NCI-H82 treated with DMSO at 0.1 percent for 48 hours (cell line): ENCODE data around the gene PGP.
"Not testable (repeated sequence)": the region's sequence is repeated elsewhere in the genome, so short reads cannot be mapped to it uniquely, and the experiment has no call there.

ENCODE experiments used
- DNase-seq: peaks from one replicate; lab custom pipeline; 2025; ENCODE audit not compliant: unreplicated experiment; lab: John Stamatoyannopoulos, UW

The PGP gene, protein sequence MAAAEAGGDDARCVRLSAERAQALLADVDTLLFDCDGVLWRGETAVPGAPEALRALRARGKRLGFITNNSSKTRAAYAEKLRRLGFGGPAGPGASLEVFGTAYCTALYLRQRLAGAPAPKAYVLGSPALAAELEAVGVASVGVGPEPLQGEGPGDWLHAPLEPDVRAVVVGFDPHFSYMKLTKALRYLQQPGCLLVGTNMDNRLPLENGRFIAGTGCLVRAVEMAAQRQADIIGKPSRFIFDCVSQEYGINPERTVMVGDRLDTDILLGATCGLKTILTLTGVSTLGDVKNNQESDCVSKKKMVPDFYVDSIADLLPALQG

GRCh38 chr16:2214719-2214968, at the start of gene PGP:
PGP (minus strand) TSS chr16:2214840; CDS start chr16:2214777, 63 bp downstream.
- no peak for DNase-seq

DNA sequence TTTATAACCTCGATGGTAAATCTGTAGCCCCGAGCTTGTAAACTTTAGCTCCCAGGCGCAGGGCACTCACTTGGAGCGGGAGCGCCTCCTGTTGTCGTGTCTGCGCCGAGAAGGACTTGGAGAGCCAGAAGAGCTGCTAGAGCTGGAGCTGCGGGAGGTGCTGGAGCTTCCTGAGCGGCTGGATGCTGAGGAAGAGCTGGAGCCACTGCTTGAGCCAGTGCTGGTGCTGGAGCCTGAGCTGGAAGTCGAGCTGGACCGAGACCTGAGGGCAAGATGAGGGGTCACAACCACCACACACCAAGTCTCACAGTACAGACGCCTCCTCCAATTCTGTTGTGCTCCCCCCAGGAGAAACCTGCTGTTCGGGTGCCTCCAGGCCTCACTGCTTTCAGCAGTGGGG, 48.4 kb upstream of the PGP start:
- DNase-seq, result not testable (repeated sequence)

- no peak for DNase-seq
Observed at GRCh38 chr16:2260250-2260649, 45.6 kb upstream of the PGP start.

DNA sequence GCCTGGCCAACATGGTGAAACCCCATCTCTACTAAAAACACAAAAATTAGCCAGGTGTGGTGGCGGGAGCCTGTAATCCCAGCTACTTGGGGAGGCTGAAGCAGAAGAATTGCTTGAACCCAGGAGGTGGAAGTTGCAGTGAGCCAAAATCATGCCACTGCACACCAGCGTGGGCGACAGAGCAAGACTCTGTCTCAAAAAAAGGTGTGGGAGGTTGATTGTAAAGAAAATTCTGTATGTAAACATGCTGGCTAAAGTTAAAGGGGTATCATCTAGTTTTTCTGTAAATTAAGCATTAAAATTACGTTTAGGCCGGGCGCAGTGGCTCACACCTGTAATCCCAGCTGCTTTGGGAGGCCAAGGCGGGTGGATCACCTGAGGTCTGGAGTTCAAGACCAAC, 43.9 kb upstream of the PGP start:
- not testable (repeated sequence) for DNase-seq

DNA sequence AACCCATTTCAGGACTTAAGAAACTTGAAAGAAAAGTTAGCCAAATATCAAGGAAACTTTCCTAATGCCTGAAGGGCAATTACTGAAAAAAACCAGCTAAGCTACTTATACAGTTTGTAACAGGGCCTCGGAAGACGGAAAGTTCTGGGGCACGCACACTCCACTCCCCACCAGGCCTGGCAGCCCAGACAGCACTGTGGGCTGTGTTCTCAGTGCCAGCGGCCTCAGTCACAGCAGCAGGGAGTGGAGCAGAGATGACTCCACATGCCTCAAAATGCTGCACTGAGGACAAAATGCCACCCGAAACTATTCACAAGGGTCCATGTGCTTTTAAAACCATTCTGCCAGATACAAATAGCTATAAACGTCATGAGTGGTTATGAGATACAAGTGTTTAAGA, 43.1 kb upstream of the PGP start:
- DNase-seq, result no peak

DNA sequence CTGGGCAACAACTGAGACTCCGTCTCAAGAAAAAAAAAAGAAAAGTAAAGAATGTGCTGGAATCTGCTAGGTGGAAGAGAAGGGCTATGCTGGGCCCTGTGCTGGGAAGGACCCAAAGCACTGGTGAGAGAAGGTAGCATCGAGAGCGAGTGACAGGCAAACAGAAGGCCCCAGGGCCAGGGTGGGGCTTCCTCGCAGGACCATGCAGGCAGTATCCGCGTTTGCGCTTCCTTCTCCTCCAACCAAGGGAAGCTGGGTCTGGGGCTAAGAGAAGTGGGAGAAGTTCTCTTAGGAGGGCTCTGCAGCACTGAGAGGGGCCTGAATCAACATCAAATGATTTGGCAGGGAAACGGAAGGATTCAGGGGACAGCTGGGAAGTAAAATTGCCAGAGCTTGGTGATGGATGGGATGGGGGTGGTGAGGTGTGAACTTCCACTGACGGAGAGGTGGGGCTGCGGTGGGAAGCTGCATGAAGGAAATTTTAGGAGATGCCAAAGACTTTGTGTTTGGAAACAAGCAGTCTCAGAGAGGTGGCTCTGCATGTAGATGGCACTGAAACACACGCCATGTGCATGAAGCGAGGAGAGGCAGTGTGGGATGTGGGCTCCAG, 42.0 kb upstream of the PGP start:
- no peak for DNase-seq

GRCh38 chr16:2253293-2253692, 38.7 kb upstream of the PGP start:
- DNase-seq, result no peak

DNA sequence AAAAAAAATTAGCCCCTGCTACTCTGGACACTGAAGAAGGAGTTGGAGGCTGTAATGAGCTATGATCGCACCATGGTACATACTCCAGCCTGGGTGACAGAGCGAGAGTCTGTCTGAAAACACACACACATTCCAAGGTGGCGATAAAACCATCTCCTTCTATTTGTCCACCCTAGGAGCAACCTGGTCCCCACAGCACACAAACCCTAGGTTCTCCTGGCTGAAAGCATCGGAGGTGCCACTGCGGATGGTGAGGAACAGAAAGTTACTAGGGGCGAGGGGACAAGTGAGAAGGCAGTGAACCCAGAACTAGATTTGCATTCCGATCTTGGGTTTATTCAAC, 38.1 kb upstream of the PGP start:
- DNase-seq, result no peak

DNA sequence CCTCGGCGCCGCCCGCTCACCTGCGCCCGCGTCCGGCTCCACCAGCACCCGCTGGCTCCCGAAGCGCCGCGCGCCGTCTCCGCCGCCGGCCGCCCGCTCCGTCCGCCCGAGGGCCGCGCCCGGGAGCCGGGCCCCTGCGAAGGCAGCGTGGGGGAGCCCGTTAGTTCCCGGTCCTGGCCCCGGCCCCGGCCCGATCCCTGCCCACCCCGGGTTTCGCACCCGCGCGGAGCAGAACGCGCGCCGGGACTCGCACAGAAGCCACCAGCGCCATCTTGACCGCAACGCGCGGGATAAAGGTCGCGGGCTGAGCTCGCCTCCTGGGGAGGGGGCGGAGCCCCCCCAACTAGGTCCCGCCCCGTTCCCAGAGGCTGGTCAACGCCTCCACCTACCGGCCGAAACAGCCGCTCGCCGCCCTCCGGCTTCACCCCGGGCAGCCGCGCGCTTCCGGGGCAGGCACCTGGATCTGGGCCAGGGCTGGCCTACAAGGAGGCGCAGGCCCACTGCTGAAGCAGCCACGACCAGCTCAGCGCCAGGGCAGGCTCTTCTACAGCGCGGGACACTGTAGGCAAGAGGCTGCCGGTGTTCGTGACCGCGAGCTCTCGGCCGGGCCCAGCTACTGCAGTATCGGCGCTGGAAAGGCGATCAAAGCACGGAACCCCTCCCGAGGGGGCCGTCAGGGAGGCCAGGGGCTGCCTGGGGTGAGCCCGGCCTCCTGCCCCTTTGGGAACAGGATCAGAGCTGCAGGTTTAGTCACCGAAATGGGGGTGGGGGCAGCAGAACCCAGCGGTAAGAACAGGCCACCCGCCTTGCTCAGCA, 36.9 kb upstream of the PGP start, which contains the start of gene ECI1:
Gene ECI1 (minus strand): TSS at position 292 of the 816 bp plus-strand sequence. CDS start 21 bp downstream, at position 271.
- peak; percentile 83 for DNase-seq

- no peak for DNase-seq
Observed at GRCh38 chr16:2250652-2251295, 36.1 kb upstream of the PGP start.

DNA sequence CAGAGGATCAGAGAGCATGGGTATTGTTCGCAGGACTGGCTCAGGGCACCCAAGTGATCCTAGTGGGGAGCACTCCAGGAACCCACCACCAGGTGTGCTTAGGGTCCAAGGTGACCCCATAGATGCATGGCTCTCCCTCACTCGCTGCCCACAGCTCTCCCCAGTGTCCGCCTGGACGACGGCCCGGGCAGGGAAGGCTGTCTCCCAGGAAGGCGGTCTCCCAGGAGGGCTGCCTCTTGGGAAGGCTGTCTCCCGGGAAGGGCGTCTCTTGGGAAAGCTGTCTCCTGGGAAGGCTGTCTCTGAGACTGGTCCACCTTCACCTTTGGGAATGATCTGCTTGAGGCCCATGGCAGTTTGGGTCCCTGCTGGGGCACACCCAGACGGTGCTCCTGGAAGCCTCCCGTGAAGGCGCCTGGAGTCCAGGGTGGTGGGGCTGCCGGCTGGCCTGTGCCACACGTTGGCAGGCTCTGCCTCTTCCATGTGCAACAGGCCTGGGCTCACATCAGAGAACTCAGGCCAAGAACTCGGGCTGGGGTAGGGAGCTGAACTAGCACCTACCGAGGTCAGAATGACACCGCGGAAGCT, 31.8 kb upstream of the PGP start:
- no peak for DNase-seq

DNA sequence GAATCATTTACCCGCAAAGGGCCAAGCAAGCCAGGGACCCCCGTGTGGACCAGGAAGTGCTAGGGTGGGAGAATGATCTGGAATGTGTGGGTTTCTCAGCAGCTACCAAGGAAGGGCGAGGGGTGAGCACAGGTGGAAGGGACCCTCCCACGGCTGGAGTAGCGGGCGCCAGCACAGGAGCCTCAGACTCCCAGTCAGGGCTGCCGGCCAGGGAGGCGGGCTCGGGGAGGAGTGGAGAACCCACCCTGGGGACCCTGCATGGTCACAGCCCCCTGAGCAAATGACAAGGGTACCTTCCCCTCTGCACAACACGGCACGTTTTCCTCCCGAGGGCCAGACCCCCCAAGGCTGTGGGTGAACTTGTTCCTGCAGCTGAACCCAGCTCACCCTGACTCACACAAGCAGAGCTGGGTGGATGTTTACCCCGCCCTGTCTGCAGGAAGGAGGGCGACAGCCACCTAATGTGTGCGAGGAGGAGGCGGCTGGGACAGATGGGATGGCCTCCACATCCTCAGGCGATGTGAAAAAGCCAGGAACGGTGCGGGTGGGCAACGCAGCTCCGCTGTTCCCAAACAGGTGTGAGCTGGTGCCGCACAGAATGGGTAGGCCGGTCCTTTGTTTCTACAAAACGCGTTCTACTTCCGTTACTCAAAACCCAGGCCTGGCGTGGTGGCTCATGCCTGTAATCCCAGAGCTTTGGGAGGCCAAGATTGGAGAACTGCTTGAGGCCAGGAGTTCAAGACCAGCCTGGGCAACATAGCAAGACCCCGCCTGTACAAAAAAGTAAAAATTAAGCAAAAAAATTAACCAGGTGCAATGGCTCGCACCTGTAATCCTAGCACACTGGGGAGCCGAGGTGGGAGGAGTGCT, 30.5 kb upstream of the PGP start:
- DNase-seq, result no peak

DNA sequence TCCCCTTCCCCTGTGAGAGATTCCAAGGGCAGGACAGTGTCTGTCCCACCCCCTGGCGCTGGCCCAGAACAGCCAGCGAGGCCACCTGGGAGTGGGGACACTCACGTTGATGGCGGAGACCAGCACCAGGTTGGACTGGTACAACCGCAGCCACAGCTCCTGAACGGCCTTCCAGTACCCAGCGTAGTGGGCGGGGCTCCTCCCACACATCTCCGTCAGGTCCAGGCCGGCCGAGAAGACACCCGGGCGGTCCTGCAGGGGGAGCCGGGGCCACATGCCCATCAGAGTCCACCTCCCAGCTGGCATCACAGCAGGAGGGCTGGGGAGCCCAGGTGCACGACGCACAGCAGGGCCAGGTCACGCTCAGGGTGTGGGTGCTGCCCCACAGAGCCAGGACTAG, 29.7 kb upstream of the PGP start:
- DNase-seq, result no peak

DNA sequence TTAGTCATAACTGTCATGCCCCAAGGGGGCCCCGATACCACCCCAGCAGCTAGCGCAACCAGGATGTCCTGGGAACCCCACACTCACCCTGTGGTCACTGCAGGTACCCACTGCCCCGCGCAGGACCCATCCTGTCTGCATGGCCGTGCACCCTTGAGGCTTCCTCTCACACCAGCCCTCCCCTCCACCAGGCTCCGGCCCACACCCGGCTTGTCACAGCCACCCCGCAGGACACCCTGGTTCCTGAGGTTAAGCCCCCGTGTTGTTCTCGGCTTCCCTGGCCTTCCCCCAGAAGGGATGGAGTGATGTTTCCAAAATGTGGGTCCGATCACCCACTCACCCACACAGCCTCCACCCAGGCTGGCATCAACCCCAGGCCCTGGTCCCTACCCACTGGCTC, 29.1 kb upstream of the PGP start:
- DNase-seq, result no peak

GRCh38 chr16:2243031-2243528, 28.4 kb upstream of the PGP start:
- no peak for DNase-seq

GRCh38 chr16:2242598-2242997, 28.0 kb upstream of the PGP start:
- no peak for DNase-seq

DNA sequence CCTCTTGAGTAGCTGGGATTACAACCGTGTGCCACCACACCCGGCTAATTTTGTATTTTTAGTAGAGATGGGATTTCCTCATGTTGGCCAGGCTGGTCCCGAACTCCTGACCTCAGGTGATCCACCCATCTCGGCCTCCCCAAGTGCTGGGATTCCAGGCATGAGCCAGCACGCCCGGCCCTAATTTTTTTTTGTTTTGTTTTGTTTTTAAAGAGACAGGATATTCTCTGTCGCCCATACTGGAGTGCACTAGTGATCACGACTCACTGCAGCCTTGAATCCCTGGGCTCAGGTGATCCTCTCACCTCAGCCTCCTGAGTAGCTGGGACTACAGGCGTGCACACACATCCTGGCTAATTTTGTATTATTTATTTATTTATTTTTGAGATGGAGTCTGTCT, 25.7 kb upstream of the PGP start:
- DNase-seq, result not testable (repeated sequence)

GRCh38 chr16:2238838-2239675, 24.4 kb upstream of the PGP start:
- DNase-seq, result no peak

DNA sequence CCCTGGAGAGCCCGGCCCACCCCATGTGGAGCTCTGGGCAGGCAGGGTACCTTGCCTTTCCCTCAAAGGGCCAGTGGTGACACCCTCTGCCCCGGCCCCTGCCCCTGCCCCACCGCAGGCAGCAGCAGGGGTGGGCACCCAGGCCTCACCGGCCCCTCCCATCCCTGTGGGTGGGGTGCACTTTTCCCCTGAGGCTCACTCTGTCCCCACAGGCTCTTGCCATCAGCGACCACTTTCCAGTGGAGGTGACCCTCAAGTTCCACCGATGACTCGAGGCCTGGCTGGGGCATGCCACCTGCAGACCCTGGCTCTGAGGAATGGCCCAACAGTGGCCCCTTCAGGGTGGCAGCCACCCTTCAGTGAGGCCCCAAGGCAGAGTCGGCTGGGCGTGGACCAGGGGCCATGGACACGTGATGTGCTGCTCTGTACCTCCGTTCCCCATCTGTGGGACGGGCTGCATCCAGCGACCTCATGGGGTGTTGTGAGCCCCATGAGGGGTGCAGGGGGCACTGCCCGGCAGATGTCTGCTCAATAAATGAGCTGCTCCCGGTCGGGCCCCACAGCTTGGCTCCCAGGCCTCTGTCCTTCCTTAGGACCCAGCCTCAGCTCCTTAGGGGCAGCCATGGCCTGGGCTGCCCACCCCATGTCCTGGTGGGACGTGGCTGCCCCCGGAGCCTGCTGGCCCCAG, 23.7 kb upstream of the PGP start:
- no peak for DNase-seq
